Mononuclear cell (primary cell): Measurements from ENCODE around the gene ACOD1. TPM values are rescaled to one million over a fixed set of nuclear protein-coding genes. Genes with fewer than 3 reads are reported as not detected.
"Not testable (repeated sequence)": the region's sequence is repeated elsewhere in the genome, so short reads cannot be mapped to it uniquely, and the experiment has no call there.

Source experiments
- H3K27me3 ChIP-seq: 2 replicates; pipeline ENCODE4 v1.6.0; 2011; ENCODE audit warnings: low read length, control low read depth; ENCODE audit not compliant: insufficient read depth
- H3K4me1 ChIP-seq: 2 replicates; pipeline ENCODE4 v1.5.1; 2011; ENCODE audit warnings: mild to moderate bottlenecking, low read length, control low read depth; ENCODE audit not compliant: insufficient read depth
- H3K4me3 ChIP-seq: 2 replicates; pipeline ENCODE4 v1.5.1; 2011; ENCODE audit warnings: mild to moderate bottlenecking, low read length, moderate library complexity
- H3K9me3 ChIP-seq: 2 replicates; pipeline ENCODE4 v1.5.1; 2011; ENCODE audit warnings: low read depth, mild to moderate bottlenecking, control low read depth, low read length
- total RNA-seq: library from RNA; depleted of rRNA; stranded (reverse); fragments of >200 nt; gene quantifications from one replicate; pipeline ENCODE4 v1.2.3, GENCODE V29; 2012

The ACOD1 gene
- total RNA-seq, result 1.5 TPM

GRCh38 chr13:76948149-76948548, at the start of gene ACOD1:
Gene ACOD1 (plus strand): TSS chr13:76948511. CDS start chr13:76948559, 48 bp downstream.
- peaks cover 6% of the 10 kb centered on the region for H3K27me3 ChIP-seq
- H3K4me3 ChIP-seq, result no peak within 1 kb of the TSS
- peaks cover 35% of the 10 kb centered on the region for H3K4me1 ChIP-seq
- H3K9me3 ChIP-seq, result no peaks in the 10 kb centered on the region

- H3K9me3 ChIP-seq, H3K27me3 ChIP-seq, H3K4me1 ChIP-seq, H3K4me3 ChIP-seq: not testable (repeated sequence)
Measured at GRCh38 chr13:76899066-76899465, 49.2 kb upstream of the ACOD1 start.

GRCh38 chr13:76903544-76904162, 44.7 kb upstream of the ACOD1 start:
- H3K4me1 ChIP-seq, result no peaks in the 10 kb centered on the region
- H3K27me3 ChIP-seq, result no peaks in the 10 kb centered on the region
- no peaks in the 10 kb centered on the region for H3K9me3 ChIP-seq
- H3K4me3 ChIP-seq, result no peak overlapping the region

- Histone ChIP-seq H3K4me1 (no peaks in the 10 kb centered on the region), H3K9me3 (no peaks in the 10 kb centered on the region), H3K4me3 (no peak overlapping the region), H3K27me3 (no peaks in the 10 kb centered on the region)
Measured at GRCh38 chr13:76904507-76904906, 43.8 kb upstream of the ACOD1 start.

GRCh38 chr13:76912476-76912875, 35.8 kb upstream of the ACOD1 start:
- no peak overlapping the region for H3K4me3 ChIP-seq
- H3K9me3 ChIP-seq, result no peaks in the 10 kb centered on the region
- no peaks in the 10 kb centered on the region for H3K4me1 ChIP-seq
- no peaks in the 10 kb centered on the region for H3K27me3 ChIP-seq

GRCh38 chr13:76913898-76914297, 34.4 kb upstream of the ACOD1 start:
- Histone ChIP-seq H3K27me3 (no peaks in the 10 kb centered on the region), H3K4me1 (no peaks in the 10 kb centered on the region), H3K9me3 (no peaks in the 10 kb centered on the region), H3K4me3 (no peak overlapping the region)

GRCh38 chr13:76917095-76917494, 31.2 kb upstream of the ACOD1 start:
- H3K4me3 ChIP-seq, result no peak overlapping the region
- no peaks in the 10 kb centered on the region for H3K9me3 ChIP-seq
- no peaks in the 10 kb centered on the region for H3K27me3 ChIP-seq
- no peaks in the 10 kb centered on the region for H3K4me1 ChIP-seq

GRCh38 chr13:76917755-76918481, 30.4 kb upstream of the ACOD1 start:
- H3K4me1 ChIP-seq, H3K4me3 ChIP-seq, H3K27me3 ChIP-seq, H3K9me3 ChIP-seq: not testable (repeated sequence)

- Histone ChIP-seq H3K4me1 (no peaks in the 10 kb centered on the region), H3K4me3 (no peak overlapping the region), H3K9me3 (no peaks in the 10 kb centered on the region), H3K27me3 (no peaks in the 10 kb centered on the region)
Measured at GRCh38 chr13:76921516-76921915, 26.8 kb upstream of the ACOD1 start.

- Histone ChIP-seq H3K4me1 (no peaks in the 10 kb centered on the region), H3K9me3 (no peaks in the 10 kb centered on the region), H3K4me3 (no peak overlapping the region), H3K27me3 (no peaks in the 10 kb centered on the region)
Measured at GRCh38 chr13:76925115-76925514, 23.2 kb upstream of the ACOD1 start.

- Histone ChIP-seq H3K4me3 (no peak overlapping the region), H3K4me1 (no peaks in the 10 kb centered on the region), H3K9me3 (no peaks in the 10 kb centered on the region), H3K27me3 (no peaks in the 10 kb centered on the region)
Measured at GRCh38 chr13:76927955-76928354, 20.4 kb upstream of the ACOD1 start.

GRCh38 chr13:76928456-76928855, 19.9 kb upstream of the ACOD1 start:
- Histone ChIP-seq H3K27me3 (no peaks in the 10 kb centered on the region), H3K4me1 (no peaks in the 10 kb centered on the region), H3K9me3 (no peaks in the 10 kb centered on the region), H3K4me3 (no peak overlapping the region)

- Histone ChIP-seq H3K27me3 (no peaks in the 10 kb centered on the region), H3K4me3 (no peak overlapping the region), H3K9me3 (no peaks in the 10 kb centered on the region), H3K4me1 (no peaks in the 10 kb centered on the region)
Measured at GRCh38 chr13:76929320-76929719, 19.0 kb upstream of the ACOD1 start.

GRCh38 chr13:76929851-76930374, 18.4 kb upstream of the ACOD1 start:
- Histone ChIP-seq H3K27me3 (no peaks in the 10 kb centered on the region), H3K4me3 (no peak overlapping the region), H3K4me1 (no peaks in the 10 kb centered on the region), H3K9me3 (no peaks in the 10 kb centered on the region)

GRCh38 chr13:76932076-76932475, 16.2 kb upstream of the ACOD1 start:
- Histone ChIP-seq H3K4me3 (no peak overlapping the region), H3K9me3 (no peaks in the 10 kb centered on the region), H3K27me3 (no peaks in the 10 kb centered on the region), H3K4me1 (peaks cover 6% of the 10 kb centered on the region)

GRCh38 chr13:76934671-76935070, 13.6 kb upstream of the ACOD1 start:
- Histone ChIP-seq H3K4me1 (peaks cover 12% of the 10 kb centered on the region), H3K9me3 (no peaks in the 10 kb centered on the region), H3K4me3 (no peak overlapping the region), H3K27me3 (no peaks in the 10 kb centered on the region)
